Measurements from ENCODE around the gene RNASE1. TPM values are rescaled to one million over a fixed set of nuclear protein-coding genes. Genes with fewer than 3 reads are reported as not detected.
"Not testable (repeated sequence)": the region's sequence is repeated elsewhere in the genome, so short reads cannot be mapped to it uniquely, and the experiment has no call there.

Gene RNASE1
- total RNA-seq = not detected

DNA sequence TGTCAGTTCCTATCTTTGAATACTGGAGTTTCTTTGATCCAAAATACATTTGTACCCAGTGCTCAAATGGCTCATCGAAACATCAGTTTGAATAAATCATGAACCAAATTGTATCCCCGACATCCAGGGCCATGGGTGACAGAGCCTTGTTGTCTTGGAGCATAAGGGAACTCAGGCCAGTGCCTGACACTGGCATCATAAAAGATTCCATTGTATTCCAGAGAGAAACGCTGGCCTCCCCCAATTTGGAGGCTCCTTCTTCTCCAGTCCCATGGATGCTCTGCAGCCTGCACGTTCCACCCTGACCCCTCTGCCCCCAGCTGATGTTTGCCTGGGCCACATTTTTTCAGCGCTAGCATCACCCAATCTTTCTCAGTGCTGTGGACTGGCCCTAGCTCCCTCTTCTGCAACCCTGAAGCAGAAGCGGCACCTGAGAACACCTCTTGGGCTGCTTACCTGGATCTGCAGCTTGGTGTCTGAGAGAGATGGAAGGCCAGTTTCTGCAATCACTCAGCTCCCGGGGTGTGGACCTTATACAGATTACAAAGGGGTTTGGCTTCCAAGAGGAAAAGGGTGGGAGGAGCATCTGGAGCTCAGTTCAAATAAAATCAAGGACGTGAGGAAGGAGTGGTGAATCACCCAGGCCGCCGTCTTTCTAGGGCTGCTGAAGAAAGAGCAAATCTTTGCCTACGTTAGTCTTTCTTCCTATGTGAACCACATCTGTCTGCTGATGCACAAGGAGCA lies at the start of gene RNASE1:
RNASE1 (minus strand) TSS at position 504 of the 744 bp plus-strand sequence. CDS start 776 bp downstream, outside the sequence.
- ChIA-PET CTCF (no interaction called here), POLR2A (no interaction called here)

- ChIA-PET CTCF (interaction anchor here (0.8 to 3.1 kb wide), 2 partner anchors 9 to 19 kb away, joined by 3 to 11 read pairs; no protein-coding TSS in a partner anchor), POLR2A (no interaction called here)
Observed at GRCh38 chr14:20848955-20849570, 46.4 kb upstream of the RNASE1 start.

- ChIA-PET POLR2A (no interaction called here), CTCF (interaction anchor here (3.1 kb wide), 1 partner anchor 10 kb away, joined by 11 read pairs; no protein-coding TSS in a partner anchor)
Observed at GRCh38 chr14:20848316-20848954, 45.8 kb upstream of the RNASE1 start.

GRCh38 chr14:20846560-20846959 lies 43.9 kb upstream of the RNASE1 start:
- CTCF ChIA-PET = interaction anchor here (3.1 kb wide), 1 partner anchor 12 kb away, joined by 11 read pairs; no protein-coding TSS in a partner anchor
- POLR2A ChIA-PET = no interaction called here

- ChIA-PET POLR2A (no interaction called here), CTCF (no interaction called here)
Observed at GRCh38 chr14:20841096-20841495, 38.5 kb upstream of the RNASE1 start.

- POLR2A ChIA-PET = no interaction called here
- CTCF ChIA-PET = no interaction called here
Observed at GRCh38 chr14:20837831-20838230, 35.2 kb upstream of the RNASE1 start.

- POLR2A ChIA-PET = no interaction called here
- CTCF ChIA-PET = no interaction called here
Observed at GRCh38 chr14:20836668-20837338, 34.2 kb upstream of the RNASE1 start.

GRCh38 chr14:20834899-20835298 lies 32.3 kb upstream of the RNASE1 start:
- POLR2A ChIA-PET = no interaction called here

DNA sequence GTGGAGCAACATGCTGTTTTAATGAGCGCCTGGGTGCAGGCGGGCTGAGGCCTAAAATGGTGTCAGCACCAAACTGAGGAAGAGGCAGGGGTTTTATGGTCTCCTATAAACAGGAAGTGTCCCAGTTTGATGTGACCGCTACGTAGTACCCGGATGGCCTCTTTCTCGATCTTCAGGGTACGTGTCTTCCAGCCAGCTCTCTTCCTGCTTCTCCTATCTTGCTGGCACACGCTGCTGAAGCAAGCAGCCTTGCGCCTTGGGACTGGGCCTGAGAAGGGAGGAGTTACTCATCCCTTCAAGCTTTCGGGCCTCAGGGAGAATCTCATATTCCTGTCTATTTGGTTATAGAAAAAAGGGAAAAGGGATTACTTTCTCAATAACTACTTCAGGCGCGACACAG lies 28.2 kb upstream of the RNASE1 start:
- CTCF ChIA-PET = no interaction called here
- POLR2A ChIA-PET = no interaction called here

More at GRCh38 chr14:20834899-20835298, 32.3 kb upstream of the RNASE1 start:
- CTCF ChIA-PET = no interaction called here

- CTCF ChIA-PET, POLR2A ChIA-PET: not testable (repeated sequence)
Observed at GRCh38 chr14:20828024-20828694, 25.5 kb upstream of the RNASE1 start.

DNA sequence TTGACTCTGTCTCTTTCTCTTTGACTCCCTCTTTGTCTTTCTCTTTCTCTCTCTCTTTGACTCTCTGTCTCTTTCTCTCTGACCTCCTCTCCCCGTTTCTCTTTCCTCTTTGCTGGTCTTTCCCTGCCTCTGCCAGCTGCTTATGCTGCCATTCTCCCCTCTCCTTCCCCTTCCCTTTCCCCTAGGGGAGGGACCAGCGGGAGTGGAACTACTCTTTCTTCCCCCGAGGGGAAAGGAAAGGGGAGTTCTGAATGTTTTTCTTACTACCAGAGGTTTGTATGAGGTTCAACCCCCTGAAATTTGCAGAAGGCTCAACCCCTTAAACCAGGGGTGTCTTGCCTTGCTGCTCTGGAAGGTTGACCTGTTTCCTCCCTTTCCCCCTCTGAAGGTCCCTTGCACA lies 24.7 kb upstream of the RNASE1 start:
- POLR2A ChIA-PET = no interaction called here
- CTCF ChIA-PET = no interaction called here

GRCh38 chr14:20826666-20827065 lies 24.0 kb upstream of the RNASE1 start:
- POLR2A ChIA-PET, CTCF ChIA-PET: not testable (repeated sequence)

DNA sequence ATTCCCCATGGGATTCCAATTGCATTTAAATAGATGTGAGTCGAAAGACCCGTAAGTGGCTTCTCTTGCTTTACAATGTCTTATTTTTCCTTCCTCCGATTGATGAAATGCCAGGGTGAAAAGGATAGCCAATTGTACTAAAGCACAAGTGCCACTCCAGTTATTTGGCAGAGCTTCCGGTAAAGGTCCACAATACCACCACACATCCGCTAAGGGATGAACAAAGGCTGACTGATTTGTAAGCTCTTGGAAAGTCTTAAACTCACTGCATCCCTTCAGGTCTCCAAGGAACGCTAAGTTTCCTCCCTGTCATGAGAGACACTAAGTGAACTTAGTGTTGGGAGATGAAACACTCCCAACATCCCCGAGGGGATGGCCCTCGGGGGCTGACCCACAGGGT lies 21.2 kb upstream of the RNASE1 start:
- ChIA-PET CTCF (no interaction called here), POLR2A (no interaction called here)

DNA sequence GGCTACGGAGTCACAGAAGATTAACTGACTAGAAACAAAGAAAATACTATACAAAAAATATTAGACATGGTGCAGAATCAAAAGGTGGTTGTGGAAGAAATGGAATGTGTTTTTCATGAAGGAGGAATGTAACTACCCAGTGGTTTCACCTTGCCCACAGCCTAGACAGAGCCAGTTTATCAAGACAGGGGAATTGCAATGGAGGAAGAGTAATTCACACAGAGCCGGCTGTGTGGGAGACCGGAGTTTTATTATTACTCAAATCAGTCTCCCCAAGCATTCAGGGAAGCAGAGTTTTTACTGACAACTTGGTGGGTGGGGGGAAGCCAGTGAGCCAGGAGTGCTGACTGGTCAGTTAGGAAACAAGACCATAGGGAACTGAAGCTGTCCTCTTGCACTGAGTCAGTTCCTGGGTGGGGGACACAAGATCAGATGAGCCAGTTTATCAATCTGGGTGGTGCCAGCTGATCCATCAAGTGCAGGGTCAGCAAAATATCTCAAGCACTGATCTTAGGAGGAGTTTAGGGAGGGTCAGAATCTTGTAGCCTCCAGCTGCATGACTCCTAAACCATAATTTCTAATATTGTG lies 19.0 kb upstream of the RNASE1 start:
- CTCF ChIA-PET = not testable (repeated sequence)

GRCh38 chr14:20820063-20820904 lies 17.6 kb upstream of the RNASE1 start:
- POLR2A ChIA-PET = no interaction called here
- CTCF ChIA-PET = no interaction called here

More for the DNA sequence above, 19.0 kb upstream of the RNASE1 start:
- POLR2A ChIA-PET = not testable (repeated sequence)

GRCh38 chr14:20818861-20819260 lies 16.2 kb upstream of the RNASE1 start:
- CTCF ChIA-PET = interaction anchor here (1.1 kb wide), 1 partner anchor 152 kb away, joined by 3 read pairs; no protein-coding TSS in a partner anchor
- POLR2A ChIA-PET = no interaction called here

GRCh38 chr14:20815946-20816345 lies 13.3 kb upstream of the RNASE1 start:
- CTCF ChIA-PET = interaction anchor here (0.6 kb wide), 1 partner anchor 52 kb away, joined by 3 read pairs; no protein-coding TSS in a partner anchor
- POLR2A ChIA-PET = not testable (repeated sequence)
